ENCODE results near the gene PLEKHJ1.

Gene PLEKHJ1

GRCh38 chr19:2249010-2249866 is 13.1 kb upstream of the PLEKHJ1 start, which contains the start of gene AMH:
Gene AMH (plus strand): TSS chr19:2249323. CDS start chr19:2249333, 10 bp downstream.
- DNase-seq (ENCODE audit: low read depth): no peak

GRCh38 chr19:2248136-2249009 is 12.2 kb upstream of the PLEKHJ1 start:
- no peak for DNase-seq (ENCODE audit: low read depth)

- DNase-seq (ENCODE audit: low read depth): no peak
Measured at GRCh38 chr19:2247433-2248101, 11.4 kb upstream of the PLEKHJ1 start.

- no peak for DNase-seq (ENCODE audit: low read depth)
Measured at GRCh38 chr19:2246801-2247361, 10.8 kb upstream of the PLEKHJ1 start.

- no peak for DNase-seq (ENCODE audit: low read depth)
Measured at GRCh38 chr19:2246014-2246620, 10.0 kb upstream of the PLEKHJ1 start.

GRCh38 chr19:2245273-2245672 is 9.1 kb upstream of the PLEKHJ1 start:
- DNase-seq (ENCODE audit: low read depth): no peak

- no peak for DNase-seq (ENCODE audit: low read depth)
Measured at GRCh38 chr19:2244486-2244885, 8.4 kb upstream of the PLEKHJ1 start.

- no peak for DNase-seq (ENCODE audit: low read depth)
Measured at GRCh38 chr19:2244125-2244411, 7.9 kb upstream of the PLEKHJ1 start.

GRCh38 chr19:2243274-2244124 is 7.4 kb upstream of the PLEKHJ1 start:
- DNase-seq (ENCODE audit: low read depth): no peak

GRCh38 chr19:2242816-2243215 is 6.7 kb upstream of the PLEKHJ1 start:
- no peak for DNase-seq (ENCODE audit: low read depth)

GRCh38 chr19:2242092-2242537 is 6.0 kb upstream of the PLEKHJ1 start:
- no peak for DNase-seq (ENCODE audit: low read depth)

- DNase-seq (ENCODE audit: low read depth): no peak
Measured at GRCh38 chr19:2240881-2241760, 5.0 kb upstream of the PLEKHJ1 start.

- peak; percentile 14 for DNase-seq (ENCODE audit: low read depth)
Measured at GRCh38 chr19:2239771-2240770, 3.9 kb upstream of the PLEKHJ1 start.

- DNase-seq (ENCODE audit: low read depth): no peak
Measured at GRCh38 chr19:2239173-2239572, 3.0 kb upstream of the PLEKHJ1 start.

- DNase-seq (ENCODE audit: low read depth): no peak
Measured at GRCh38 chr19:2237869-2238153, 1.7 kb upstream of the PLEKHJ1 start.

- no peak for DNase-seq (ENCODE audit: low read depth)
Measured at GRCh38 chr19:2237051-2237868, 1.1 kb upstream of the PLEKHJ1 start.

GRCh38 chr19:2236064-2236313 is 140 bp downstream of the PLEKHJ1 start:
- DNase-seq (ENCODE audit: low read depth): no peak

GRCh38 chr19:2235381-2236063 is 607 bp downstream of the PLEKHJ1 start:
- DNase-seq (ENCODE audit: low read depth): no peak

Data from non-pigmented ciliary epithelial cell (primary cell).